HepG2 (cell line): ENCODE results near the gene TANC1. TPM values are rescaled to one million over a fixed set of nuclear protein-coding genes. Genes with fewer than 3 reads are reported as not detected.

Source experiments
- CBX2 ChIP-seq, 2 experiments: fragments of 200-600 bp in 1 of 2; sonication (generic); formaldehyde crosslinking in 1 of 2; IDR thresholded peaks; 2 replicates each; pipeline versions ENCODE4 v1.7.0 to v1.8.1; 2018 to 2022; ENCODE audit warnings: low read depth in 2 of 2, low read length in 1 of 2, mild to moderate bottlenecking in 1 of 2, missing genetic modification reagents in 1 of 2
- ELF1 ChIP-seq: sonication (generic); formaldehyde crosslinking; IDR thresholded peaks from 2 replicates; pipeline ENCODE4 v1.4.0; 2020; ENCODE audit warnings: missing genetic modification reagents
- FOXC1 ChIP-seq: sonication (generic); formaldehyde crosslinking; IDR thresholded peaks from 2 replicates; pipeline ENCODE4 v1.8.0; 2022; ENCODE audit warnings: mild to moderate bottlenecking, missing genetic modification reagents, borderline replicate concordance
- FOXM1 ChIP-seq: sonication (generic); formaldehyde crosslinking; IDR thresholded peaks from 2 replicates; pipeline ENCODE4 v1.5.0; 2020; ENCODE audit warnings: missing genetic modification reagents
- HMG20B ChIP-seq: conservative IDR thresholded peaks from 2 replicates; pipeline ENCODE4 v1.6.1; 2016; ENCODE audit warnings: missing genetic modification reagents, missing compliant biosample characterization
- KAT2B ChIP-seq: fragments of 150-350 bp; IDR thresholded peaks from 2 replicates; pipeline ENCODE4 v1.6.1; 2014; ENCODE audit warnings: low read depth, low read length, borderline replicate concordance
- KDM2A ChIP-seq: sonication (generic); formaldehyde crosslinking; IDR thresholded peaks from 2 replicates; pipeline ENCODE4 v1.4.0; 2020; ENCODE audit warnings: low read depth, missing genetic modification reagents, borderline replicate concordance
- KLF11 ChIP-seq: IDR thresholded peaks from 2 replicates; pipeline ENCODE4 v1.6.1; 2016; ENCODE audit warnings: missing compliant biosample characterization
- POLR2A ChIP-seq, 2 experiments: IDR thresholded peaks; 2 replicates each; pipeline ENCODE4 v1.6.1; 2011; ENCODE audit warnings: low read depth in 2 of 2, low read length in 2 of 2, mild to moderate bottlenecking in 1 of 2, moderate library complexity in 1 of 2; ENCODE audit not compliant: insufficient read depth in 1 of 2
- RNF2 ChIP-seq: fragments of 450-650 bp; conservative IDR thresholded peaks from 2 replicates; pipeline ENCODE4 v1.6.1; 2016; ENCODE audit warnings: low read depth
- XRCC5 ChIP-seq: fragments of 200-400 bp; formaldehyde crosslinking; optimal IDR thresholded peaks from 2 replicates; pipeline ENCODE3; 2017; ENCODE audit warnings: mild to moderate bottlenecking, low read length
- ZNF224 ChIP-seq: sonication (generic); formaldehyde crosslinking; IDR thresholded peaks from 2 replicates; pipeline ENCODE4 v1.5.0; 2020; ENCODE audit warnings: mild to moderate bottlenecking, missing genetic modification reagents
- polyA plus RNA-seq, 8 experiments: library from polyadenylated mRNA; depleted of rRNA in 3 of 8; stranded (reverse) in 7 of 8; unstranded in 1 of 8; fragments of >200 nt; fragmentation: Illumina TruSeq in 4 of 8; extraction: Trizol in 4 of 8; gene quantifications; 2 replicates each; pipeline versions ENCODE4 v1.2.1 to v1.2.3, GENCODE V29; 2011 to 2016; ENCODE audit warnings: low read depth in 4 of 8, missing spikeins in 1 of 8, mixed read lengths in 1 of 8; ENCODE audit not compliant: insufficient read depth in 1 of 8
- total RNA-seq, 5 experiments: library from RNA; depleted of rRNA; stranded (reverse); fragments of >200 nt; fragmentation: Illumina TruSeq; extraction: Trizol; gene quantifications; 2 replicates each; pipeline ENCODE4 v1.2.3, GENCODE V29; 2016; ENCODE audit warnings: low read depth in 1 of 5
- TF ChIP-seq, protein P1 (sequence below): sonication (generic); formaldehyde crosslinking; IDR thresholded peaks from 2 replicates; pipeline ENCODE4 v1.8.0; 2023; ENCODE audit warnings: mild to moderate bottlenecking, missing genetic modification reagents
- TF ChIP-seq, protein P2 (sequence below): sonication (generic); formaldehyde crosslinking; conservative IDR thresholded peaks from 2 replicates; pipeline ENCODE4 v1.4.0; 2020; ENCODE audit warnings: mild to moderate bottlenecking, missing genetic modification reagents, moderate library complexity
- TF ChIP-seq, protein P3 (sequence below): sonication (generic); formaldehyde crosslinking; IDR thresholded peaks from 2 replicates; pipeline ENCODE4 v1.4.0; 2020; ENCODE audit warnings: missing genetic modification reagents
- TF ChIP-seq, protein P4 (sequence below), 2 experiments: sonication (generic) in 1 of 2; formaldehyde crosslinking in 1 of 2; IDR thresholded peaks; 2 replicates each; pipeline versions ENCODE4 v1.4.0 to v1.6.1; 2018 to 2020; ENCODE audit warnings: missing genetic modification reagents in 2 of 2, borderline replicate concordance in 1 of 2, low read depth in 1 of 2, mild to moderate bottlenecking in 1 of 2, missing biosample characterization in 1 of 2
- TF ChIP-seq, protein P5 (sequence below): sonication (generic); formaldehyde crosslinking; IDR thresholded peaks from 2 replicates; pipeline ENCODE4 v1.5.1; 2020; ENCODE audit warnings: missing genetic modification reagents, mild to moderate bottlenecking, borderline replicate concordance

The TANC1 gene
- total and polyA plus RNA-seq, 2 of the 13 experiments (the other 11 are each of a cell fraction or from before 2014, with no cell fraction given) = 2.3 to 5.6 TPM

DNA sequence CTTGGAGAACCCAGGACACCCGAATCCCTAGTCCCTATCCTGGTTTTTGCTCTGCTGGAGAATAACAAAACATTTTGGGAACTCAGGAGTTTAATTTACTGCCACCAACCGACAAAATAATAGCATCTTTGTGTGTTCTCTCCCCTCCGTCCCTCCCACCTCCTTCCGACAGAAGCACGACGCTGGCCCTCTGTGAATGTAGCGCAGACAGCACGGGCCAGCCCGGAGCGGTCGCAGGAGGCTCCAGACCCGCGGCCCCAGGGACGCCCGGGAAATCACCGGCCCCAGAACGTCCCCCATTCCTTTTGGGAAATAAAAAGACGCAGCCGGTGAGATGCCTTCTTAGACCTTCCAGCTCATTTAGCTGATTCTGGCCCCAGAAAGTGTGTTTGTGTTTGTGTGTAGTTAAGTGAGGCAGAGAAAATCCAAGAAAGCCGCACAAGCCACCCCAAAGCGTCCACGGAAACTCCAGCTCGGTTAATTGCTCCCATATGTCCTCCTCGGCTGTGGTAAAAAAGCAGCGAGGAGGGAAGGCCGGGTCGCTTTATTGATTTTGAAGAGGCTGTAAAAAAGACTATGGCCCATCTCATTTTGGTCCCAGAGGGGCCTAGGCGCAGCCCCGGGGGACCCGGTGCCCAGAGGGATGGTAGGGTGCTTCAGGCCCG is 577 bp upstream of the TANC1 start (continued):
- TF ChIP-seq, protein P1, sequence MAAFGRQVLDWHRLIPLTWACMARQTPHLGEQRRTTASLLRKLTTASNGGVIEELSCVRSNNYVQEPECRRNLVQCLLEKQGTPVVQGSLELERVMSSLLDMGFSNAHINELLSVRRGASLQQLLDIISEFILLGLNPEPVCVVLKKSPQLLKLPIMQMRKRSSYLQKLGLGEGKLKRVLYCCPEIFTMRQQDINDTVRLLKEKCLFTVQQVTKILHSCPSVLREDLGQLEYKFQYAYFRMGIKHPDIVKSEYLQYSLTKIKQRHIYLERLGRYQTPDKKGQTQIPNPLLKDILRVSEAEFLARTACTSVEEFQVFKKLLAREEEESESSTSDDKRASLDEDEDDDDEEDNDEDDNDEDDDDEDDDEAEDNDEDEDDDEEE = peak; percentile 47; the same call in 1 of the 2 replicates
- TF ChIP-seq RNF2 (no peak), ZNF224 (CRISPR knock-in tag) (0 out of 2 replicates have a peak, but pooled peaks have one; percentile 22), KLF11 (CRISPR knock-in tag) (no peak), KAT2B (no peak), XRCC5 (peak; percentile 38), CBX2 (IDR thresholded peaks at IDR 0.05; ENCODE audit: low read depth, low read length) (peak; percentile 33; the same call in 1 of the 2 replicates), CBX2 (CRISPR knock-in tag; IDR thresholded peaks at IDR 0.05; ENCODE audit: low read depth) (no peak), ELF1 (CRISPR knock-in tag) (no peak), HMG20B (CRISPR knock-in tag) (no peak), KDM2A (CRISPR knock-in tag) (no peak; the same call in 1 of the 2 replicates), FOXC1 (CRISPR knock-in tag) (peak; percentile 7; the same call in 1 of the 2 replicates), POLR2A (IDR thresholded peaks at IDR 0.05; ENCODE audit: insufficient read depth in 1 of 2, low read depth in 2 of 2, low read length in 2 of 2) (no peak), FOXM1 (CRISPR knock-in tag) (no peak)
- TF ChIP-seq, protein P2, sequence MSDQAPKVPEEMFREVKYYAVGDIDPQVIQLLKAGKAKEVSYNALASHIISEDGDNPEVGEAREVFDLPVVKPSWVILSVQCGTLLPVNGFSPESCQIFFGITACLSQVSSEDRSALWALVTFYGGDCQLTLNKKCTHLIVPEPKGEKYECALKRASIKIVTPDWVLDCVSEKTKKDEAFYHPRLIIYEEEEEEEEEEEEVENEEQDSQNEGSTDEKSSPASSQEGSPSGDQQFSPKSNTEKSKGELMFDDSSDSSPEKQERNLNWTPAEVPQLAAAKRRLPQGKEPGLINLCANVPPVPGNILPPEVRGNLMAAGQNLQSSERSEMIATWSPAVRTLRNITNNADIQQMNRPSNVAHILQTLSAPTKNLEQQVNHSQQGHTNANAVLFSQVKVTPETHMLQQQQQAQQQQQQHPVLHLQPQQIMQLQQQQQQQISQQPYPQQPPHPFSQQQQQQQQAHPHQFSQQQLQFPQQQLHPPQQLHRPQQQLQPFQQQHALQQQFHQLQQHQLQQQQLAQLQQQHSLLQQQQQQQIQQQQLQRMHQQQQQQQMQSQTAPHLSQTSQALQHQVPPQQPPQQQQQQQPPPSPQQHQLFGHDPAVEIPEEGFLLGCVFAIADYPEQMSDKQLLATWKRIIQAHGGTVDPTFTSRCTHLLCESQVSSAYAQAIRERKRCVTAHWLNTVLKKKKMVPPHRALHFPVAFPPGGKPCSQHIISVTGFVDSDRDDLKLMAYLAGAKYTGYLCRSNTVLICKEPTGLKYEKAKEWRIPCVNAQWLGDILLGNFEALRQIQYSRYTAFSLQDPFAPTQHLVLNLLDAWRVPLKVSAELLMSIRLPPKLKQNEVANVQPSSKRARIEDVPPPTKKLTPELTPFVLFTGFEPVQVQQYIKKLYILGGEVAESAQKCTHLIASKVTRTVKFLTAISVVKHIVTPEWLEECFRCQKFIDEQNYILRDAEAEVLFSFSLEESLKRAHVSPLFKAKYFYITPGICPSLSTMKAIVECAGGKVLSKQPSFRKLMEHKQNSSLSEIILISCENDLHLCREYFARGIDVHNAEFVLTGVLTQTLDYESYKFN = no peak
- TF ChIP-seq, protein P3, sequence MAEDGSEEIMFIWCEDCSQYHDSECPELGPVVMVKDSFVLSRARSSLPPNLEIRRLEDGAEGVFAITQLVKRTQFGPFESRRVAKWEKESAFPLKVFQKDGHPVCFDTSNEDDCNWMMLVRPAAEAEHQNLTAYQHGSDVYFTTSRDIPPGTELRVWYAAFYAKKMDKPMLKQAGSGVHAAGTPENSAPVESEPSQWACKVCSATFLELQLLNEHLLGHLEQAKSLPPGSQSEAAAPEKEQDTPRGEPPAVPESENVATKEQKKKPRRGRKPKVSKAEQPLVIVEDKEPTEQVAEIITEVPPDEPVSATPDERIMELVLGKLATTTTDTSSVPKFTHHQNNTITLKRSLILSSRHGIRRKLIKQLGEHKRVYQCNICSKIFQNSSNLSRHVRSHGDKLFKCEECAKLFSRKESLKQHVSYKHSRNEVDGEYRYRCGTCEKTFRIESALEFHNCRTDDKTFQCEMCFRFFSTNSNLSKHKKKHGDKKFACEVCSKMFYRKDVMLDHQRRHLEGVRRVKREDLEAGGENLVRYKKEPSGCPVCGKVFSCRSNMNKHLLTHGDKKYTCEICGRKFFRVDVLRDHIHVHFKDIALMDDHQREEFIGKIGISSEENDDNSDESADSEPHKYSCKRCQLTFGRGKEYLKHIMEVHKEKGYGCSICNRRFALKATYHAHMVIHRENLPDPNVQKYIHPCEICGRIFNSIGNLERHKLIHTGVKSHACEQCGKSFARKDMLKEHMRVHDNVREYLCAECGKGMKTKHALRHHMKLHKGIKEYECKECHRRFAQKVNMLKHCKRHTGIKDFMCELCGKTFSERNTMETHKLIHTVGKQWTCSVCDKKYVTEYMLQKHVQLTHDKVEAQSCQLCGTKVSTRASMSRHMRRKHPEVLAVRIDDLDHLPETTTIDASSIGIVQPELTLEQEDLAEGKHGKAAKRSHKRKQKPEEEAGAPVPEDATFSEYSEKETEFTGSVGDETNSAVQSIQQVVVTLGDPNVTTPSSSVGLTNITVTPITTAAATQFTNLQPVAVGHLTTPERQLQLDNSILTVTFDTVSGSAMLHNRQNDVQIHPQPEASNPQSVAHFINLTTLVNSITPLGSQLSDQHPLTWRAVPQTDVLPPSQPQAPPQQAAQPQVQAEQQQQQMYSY (CRISPR knock-in tag) = peak; percentile 74
- TF ChIP-seq, protein P4, sequence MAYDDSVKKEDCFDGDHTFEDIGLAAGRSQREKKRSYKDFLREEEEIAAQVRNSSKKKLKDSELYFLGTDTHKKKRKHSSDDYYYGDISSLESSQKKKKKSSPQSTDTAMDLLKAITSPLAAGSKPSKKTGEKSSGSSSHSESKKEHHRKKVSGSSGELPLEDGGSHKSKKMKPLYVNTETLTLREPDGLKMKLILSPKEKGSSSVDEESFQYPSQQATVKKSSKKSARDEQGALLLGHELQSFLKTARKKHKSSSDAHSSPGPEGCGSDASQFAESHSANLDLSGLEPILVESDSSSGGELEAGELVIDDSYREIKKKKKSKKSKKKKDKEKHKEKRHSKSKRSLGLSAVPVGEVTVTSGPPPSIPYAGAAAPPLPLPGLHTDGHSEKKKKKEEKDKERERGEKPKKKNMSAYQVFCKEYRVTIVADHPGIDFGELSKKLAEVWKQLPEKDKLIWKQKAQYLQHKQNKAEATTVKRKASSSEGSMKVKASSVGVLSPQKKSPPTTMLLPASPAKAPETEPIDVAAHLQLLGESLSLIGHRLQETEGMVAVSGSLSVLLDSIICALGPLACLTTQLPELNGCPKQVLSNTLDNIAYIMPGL (CRISPR knock-in tag; IDR thresholded peaks at IDR 0.05; ENCODE audit: borderline replicate concordance in 1 of 2, low read depth in 1 of 2) = no peak
- TF ChIP-seq, protein P5, sequence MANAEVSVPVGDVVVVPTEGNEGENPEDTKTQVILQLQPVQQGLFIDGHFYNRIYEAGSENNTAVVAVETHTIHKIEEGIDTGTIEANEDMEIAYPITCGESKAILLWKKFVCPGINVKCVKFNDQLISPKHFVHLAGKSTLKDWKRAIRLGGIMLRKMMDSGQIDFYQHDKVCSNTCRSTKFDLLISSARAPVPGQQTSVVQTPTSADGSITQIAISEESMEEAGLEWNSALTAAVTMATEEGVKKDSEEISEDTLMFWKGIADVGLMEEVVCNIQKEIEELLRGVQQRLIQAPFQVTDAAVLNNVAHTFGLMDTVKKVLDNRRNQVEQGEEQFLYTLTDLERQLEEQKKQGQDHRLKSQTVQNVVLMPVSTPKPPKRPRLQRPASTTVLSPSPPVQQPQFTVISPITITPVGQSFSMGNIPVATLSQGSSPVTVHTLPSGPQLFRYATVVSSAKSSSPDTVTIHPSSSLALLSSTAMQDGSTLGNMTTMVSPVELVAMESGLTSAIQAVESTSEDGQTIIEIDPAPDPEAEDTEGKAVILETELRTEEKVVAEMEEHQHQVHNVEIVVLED (CRISPR knock-in tag) = no peak
